ENCODE results near the gene APPL1.

The APPL1 gene

GRCh38 chr3:57227204-57227929 lies at the start of gene APPL1:
TSS of gene APPL1 (plus strand) at chr3:57227729. CDS start at chr3:57227884, 155 bp downstream.
- in situ Hi-C loops (cut with MboI; ENCODE audit: low sequenced_read_pairs) = no loop called here

DNA sequence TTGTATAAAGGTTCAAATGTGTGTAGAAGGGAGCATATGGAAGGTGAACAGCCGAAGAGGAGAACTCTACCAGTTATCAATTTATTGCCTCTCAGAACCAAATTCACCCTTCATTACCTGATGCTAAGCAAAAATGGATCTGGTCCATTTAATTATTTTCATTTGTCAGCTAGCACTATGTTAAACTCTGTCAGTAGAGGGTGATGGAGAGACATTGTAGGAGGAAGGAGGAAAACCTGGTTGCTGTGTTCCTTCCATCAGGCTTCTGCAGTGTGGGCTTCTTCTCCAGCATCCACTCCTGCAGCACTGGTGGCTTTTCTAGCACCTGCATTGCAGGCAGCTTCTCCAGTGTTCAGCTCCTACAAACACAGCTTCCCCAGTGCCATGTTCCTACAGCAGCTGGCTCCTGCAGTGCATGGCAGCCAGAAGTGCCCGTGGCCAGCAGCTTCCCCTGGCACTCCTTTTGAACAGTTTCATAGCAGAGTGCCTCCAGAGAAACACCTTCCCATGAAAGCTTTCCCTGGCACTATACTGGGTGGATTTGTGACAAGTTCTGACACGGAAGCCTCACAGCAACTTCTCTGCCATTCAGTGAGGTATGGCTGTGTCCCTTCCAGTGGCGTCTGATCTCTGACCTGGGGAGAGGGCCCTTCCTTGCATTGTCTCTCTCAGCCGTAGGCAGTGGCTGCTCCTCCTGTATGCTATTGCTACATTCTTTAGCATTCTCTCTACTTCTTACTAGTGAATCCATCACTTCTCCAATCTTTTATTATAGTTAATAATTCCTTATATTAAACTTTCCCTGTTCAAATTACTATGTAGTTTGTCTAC lies 47.7 kb upstream of the APPL1 start:
- in situ Hi-C loops (cut with MboI; ENCODE audit: low sequenced_read_pairs) = no loop called here

DNA sequence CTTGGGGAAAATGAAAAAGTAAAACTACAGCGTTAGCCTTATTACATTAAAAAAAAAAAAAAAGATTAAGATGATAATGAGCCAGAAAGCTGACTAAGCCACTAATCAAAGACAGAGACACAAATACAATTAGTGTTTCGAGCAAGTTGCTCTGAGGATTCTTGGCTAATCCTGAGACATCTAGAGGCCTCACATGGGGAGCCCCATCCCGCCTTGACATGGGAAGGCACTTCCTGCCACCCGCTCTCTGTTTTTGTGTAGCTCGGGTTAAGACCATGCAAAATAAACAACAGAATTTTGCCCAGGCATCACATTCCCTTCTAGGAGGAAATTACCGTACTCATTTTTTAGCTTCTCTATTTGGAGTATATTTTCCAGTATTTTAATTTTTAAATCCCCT lies 43.0 kb upstream of the APPL1 start:
- in situ Hi-C loops (cut with MboI; ENCODE audit: low sequenced_read_pairs) = no loop called here

GRCh38 chr3:57192028-57192427 lies 35.5 kb upstream of the APPL1 start:
- in situ Hi-C loops (cut with MboI; ENCODE audit: low sequenced_read_pairs) = no loop called here

- in situ Hi-C loops (cut with MboI; ENCODE audit: low sequenced_read_pairs) = no loop called here
Observed at GRCh38 chr3:57194641-57195040, 32.9 kb upstream of the APPL1 start.

DNA sequence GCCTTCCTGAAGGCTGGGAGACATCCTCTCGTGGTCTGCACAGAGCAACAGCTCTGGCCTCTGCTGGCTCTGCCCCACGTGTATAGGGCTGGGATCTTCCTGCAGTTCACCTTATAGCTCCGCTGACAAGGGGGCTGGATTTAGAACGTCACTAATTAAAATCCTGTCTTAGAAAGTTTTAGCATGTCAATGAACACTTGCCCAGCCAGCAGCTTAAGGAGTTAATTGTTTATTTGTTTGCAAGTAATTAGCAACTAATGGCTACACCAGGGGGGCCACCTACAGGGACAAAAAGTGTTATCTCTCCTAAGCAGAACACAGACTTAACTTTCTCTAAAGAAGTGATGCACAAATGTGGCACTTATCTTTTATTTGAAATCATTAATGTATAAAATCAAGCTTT lies 27.6 kb upstream of the APPL1 start, which contains the start of gene HESX1:
HESX1 (minus strand) TSS at position 84 of the 403 bp plus-strand sequence; CDS start at position 24, 60 bp downstream.
- in situ Hi-C loops (cut with MboI; ENCODE audit: low sequenced_read_pairs) = no loop called here

- in situ Hi-C loops (cut with MboI; ENCODE audit: low sequenced_read_pairs) = no loop called here
Observed at GRCh38 chr3:57206423-57206822, 21.1 kb upstream of the APPL1 start.

- in situ Hi-C loops (cut with MboI; ENCODE audit: low sequenced_read_pairs) = no loop called here
Observed at GRCh38 chr3:57221883-57222282, 5.6 kb upstream of the APPL1 start.

- in situ Hi-C loops (cut with MboI; ENCODE audit: low sequenced_read_pairs) = no loop called here
Observed at GRCh38 chr3:57224856-57225255, 2.7 kb upstream of the APPL1 start.

- in situ Hi-C loops (cut with MboI; ENCODE audit: low sequenced_read_pairs) = no loop called here
Observed at GRCh38 chr3:57226176-57226575, 1.4 kb upstream of the APPL1 start.

DNA sequence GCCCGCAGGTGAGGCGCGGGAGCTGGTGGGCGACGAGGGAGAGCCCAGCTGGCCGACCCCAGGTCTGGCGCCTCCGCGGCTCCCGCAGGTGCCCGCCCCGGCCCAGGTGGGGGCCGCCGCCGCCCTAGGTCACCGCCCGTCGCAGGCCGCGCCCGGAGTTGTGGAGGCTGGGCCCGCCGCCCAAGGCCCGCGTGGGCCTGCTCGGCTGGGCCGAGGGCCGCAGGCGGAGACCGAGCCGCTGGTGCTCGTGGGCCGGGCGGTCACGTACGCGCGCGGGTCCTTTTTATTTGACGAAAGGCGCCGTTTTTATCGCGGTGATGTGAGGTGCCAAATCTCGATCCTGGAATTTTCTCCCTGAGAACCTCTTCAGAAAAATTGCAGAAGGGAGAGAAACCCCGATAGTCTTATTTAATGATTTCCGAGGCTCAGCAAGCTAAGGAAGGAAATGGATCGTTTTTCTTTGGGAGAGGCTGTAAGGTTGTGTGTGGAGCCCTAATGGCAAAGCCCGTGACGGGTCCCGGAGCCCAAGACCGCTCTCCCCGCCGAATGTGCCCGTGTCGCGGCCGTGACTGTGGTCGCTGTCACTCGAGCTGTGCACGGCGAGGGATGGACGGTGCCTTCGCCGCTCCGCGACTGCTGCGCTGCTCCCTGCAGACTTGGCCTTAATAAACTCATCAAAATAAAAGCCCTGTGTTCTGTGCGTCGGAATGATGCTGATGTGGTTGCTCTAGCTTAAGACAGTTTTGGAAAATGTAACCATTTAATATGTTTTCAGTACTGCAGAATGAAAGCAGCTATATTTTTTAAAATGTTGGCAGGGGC lies 612 bp downstream of the APPL1 start:
- in situ Hi-C loops (cut with MboI; ENCODE audit: low sequenced_read_pairs) = no loop called here

GRCh38 chr3:57230006-57230405 lies 2.5 kb downstream of the APPL1 start:
- in situ Hi-C loops (cut with MboI; ENCODE audit: low sequenced_read_pairs) = no loop called here

GRCh38 chr3:57233799-57234198 lies 6.3 kb downstream of the APPL1 start:
- in situ Hi-C loops (cut with MboI; ENCODE audit: low sequenced_read_pairs) = no loop called here

- in situ Hi-C loops (cut with MboI; ENCODE audit: low sequenced_read_pairs) = no loop called here
Observed at GRCh38 chr3:57234613-57235575, 7.4 kb downstream of the APPL1 start.

GRCh38 chr3:57244946-57245345 lies 17.4 kb downstream of the APPL1 start:
- in situ Hi-C loops (cut with MboI; ENCODE audit: low sequenced_read_pairs) = no loop called here

GRCh38 chr3:57252404-57252803 lies 24.9 kb downstream of the APPL1 start:
- in situ Hi-C loops (cut with MboI; ENCODE audit: low sequenced_read_pairs) = no loop called here

GRCh38 chr3:57256844-57257243 lies 29.3 kb downstream of the APPL1 start:
- in situ Hi-C loops (cut with MboI; ENCODE audit: low sequenced_read_pairs) = no loop called here

GRCh38 chr3:57257678-57258077 lies 30.1 kb downstream of the APPL1 start:
- in situ Hi-C loops (cut with MboI; ENCODE audit: low sequenced_read_pairs) = no loop called here

- in situ Hi-C loops (cut with MboI; ENCODE audit: low sequenced_read_pairs) = no loop called here
Observed at GRCh38 chr3:57261119-57261518, 33.6 kb downstream of the APPL1 start.

DNA sequence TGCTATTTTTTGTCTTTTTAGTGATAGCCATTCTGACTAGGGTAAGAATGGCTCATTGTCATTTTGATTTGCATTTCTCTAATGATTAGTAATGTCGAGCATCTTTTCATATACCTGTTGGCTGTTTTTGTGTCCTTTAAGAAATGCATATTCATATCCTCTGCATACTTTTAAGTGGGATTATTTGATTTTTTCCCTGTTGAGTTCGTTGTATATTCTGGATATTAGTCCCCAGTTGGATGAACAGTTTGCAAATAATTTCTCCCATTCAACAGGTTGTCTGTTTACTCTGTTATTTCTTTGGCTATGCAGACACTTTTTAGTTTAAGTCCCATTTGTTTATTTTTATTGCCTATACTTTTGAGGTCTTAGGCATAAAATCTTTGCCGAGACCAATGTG lies 34.4 kb downstream of the APPL1 start:
- in situ Hi-C loops (cut with MboI; ENCODE audit: low sequenced_read_pairs) = no loop called here
